Measurements from ENCODE around the gene GRK4. TPM values are rescaled to one million over a fixed set of nuclear protein-coding genes. Genes with fewer than 3 reads are reported as not detected.

Gene GRK4
- total RNA-seq, 1 donor from 2014 or later: 9.3 TPM

DNA sequence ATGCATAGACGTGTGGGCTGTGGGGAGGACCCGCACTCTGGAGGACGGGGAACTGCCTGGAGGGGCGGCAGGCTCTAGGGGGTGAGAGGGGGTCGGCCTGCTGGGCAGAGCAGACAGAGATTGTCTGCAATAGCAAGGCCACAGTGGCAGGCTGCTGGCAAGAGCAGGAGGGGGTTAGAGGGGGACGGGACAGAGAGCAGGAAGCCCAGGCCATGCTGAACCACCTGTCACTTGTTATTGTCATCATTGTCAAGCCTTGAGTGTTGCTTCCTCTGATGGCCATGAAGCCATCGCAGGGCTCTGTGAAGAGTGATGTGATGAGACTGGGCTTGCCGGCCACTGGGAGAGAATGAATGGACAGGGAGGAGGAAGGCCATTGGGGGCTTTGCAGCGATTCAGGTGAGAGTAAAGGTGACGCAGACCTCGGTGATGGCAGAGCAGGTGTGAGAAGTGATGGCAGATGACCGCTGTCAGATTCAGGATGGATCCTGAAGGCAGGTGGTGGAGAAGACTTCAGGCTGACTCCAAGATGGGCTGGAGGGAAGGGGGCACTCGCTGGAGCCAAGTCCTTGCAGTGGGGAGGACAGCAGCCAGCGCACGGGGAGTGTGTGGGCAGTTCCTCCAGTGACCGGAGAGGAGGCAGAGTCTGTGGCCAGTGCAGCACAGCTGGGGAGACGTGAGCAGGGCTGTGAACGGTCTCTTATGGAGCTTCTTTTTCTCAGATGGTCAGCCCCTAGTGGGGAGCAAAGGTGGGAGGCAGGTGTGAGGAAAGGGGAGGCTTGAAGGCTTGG, 67.4 kb downstream of the GRK4 start:
- H3K27me3 Mint-ChIP-seq: no peaks in the 10 kb centered on the region
- no peak for DNase-seq (ENCODE audit: extremely low spot score, unreplicated experiment)

GRCh38 chr4:3031357-3032082, 68.1 kb downstream of the GRK4 start:
- Mint-ChIP-seq H3K4me3 (no peak overlapping the region), H3K27ac (no peak overlapping the region), H3K9me3 (no peaks in the 10 kb centered on the region), H3K36me3 (no peaks in the 10 kb centered on the region), H3K4me1 (ENCODE audit: unreplicated experiment) (no peaks in the 10 kb centered on the region), H3K27me3 (no peaks in the 10 kb centered on the region)
- TF ChIP-seq CTCF (conservative IDR thresholded peaks at IDR 0.05): no peak
- DNase-seq (ENCODE audit: extremely low spot score, unreplicated experiment): no peak

More for the DNA sequence above, 67.4 kb downstream of the GRK4 start:
- TF ChIP-seq CTCF (conservative IDR thresholded peaks at IDR 0.05): no peak
- Mint-ChIP-seq H3K27ac (peak overlapping the region; percentile 10), H3K36me3 (no peaks in the 10 kb centered on the region), H3K9me3 (no peaks in the 10 kb centered on the region), H3K4me3 (no peak overlapping the region), H3K4me1 (ENCODE audit: unreplicated experiment) (no peaks in the 10 kb centered on the region)

- Mint-ChIP-seq H3K27ac (no peak overlapping the region), H3K4me3 (no peak overlapping the region), H3K36me3 (no peaks in the 10 kb centered on the region), H3K9me3 (no peaks in the 10 kb centered on the region), H3K4me1 (ENCODE audit: unreplicated experiment) (peaks cover 5% of the 10 kb centered on the region), H3K27me3 (peaks cover 9% of the 10 kb centered on the region)
- no peak for DNase-seq (ENCODE audit: extremely low spot score, unreplicated experiment)
- no peak for TF ChIP-seq CTCF (conservative IDR thresholded peaks at IDR 0.05)
These were observed 70.9 kb downstream of the GRK4 start for GRCh38 chr4:3034231-3034630.

DNA sequence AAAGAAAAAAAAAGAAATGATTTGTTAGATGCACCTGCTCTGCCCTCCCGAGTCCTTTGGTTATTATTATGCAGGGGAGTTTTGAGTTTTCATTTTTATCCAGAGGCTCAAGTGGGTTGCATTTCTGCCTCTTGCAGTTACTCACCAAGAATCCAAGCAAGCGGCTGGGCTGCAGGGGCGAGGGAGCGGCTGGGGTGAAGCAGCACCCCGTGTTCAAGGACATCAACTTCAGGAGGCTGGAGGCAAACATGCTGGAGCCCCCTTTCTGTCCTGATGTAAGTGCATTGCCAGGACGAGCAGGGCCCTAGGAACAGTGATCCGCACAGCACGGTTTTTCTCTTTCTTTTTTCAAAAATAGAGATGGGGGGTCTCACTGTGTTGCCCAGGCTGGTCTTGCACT, 71.9 kb downstream of the GRK4 start:
- Mint-ChIP-seq H3K27me3 (peaks cover 9% of the 10 kb centered on the region), H3K9me3 (no peaks in the 10 kb centered on the region), H3K4me3 (no peak overlapping the region), H3K36me3 (no peaks in the 10 kb centered on the region), H3K4me1 (ENCODE audit: unreplicated experiment) (peaks cover 5% of the 10 kb centered on the region), H3K27ac (no peak overlapping the region)
- TF ChIP-seq CTCF (conservative IDR thresholded peaks at IDR 0.05): no peak
- no peak for DNase-seq (ENCODE audit: extremely low spot score, unreplicated experiment)

GRCh38 chr4:3035674-3036073, 72.3 kb downstream of the GRK4 start:
- Mint-ChIP-seq H3K27ac (no peak overlapping the region), H3K36me3 (no peaks in the 10 kb centered on the region), H3K4me1 (ENCODE audit: unreplicated experiment) (peaks cover 5% of the 10 kb centered on the region), H3K4me3 (no peak overlapping the region), H3K27me3 (peaks cover 9% of the 10 kb centered on the region), H3K9me3 (no peaks in the 10 kb centered on the region)
- no peak for DNase-seq (ENCODE audit: extremely low spot score, unreplicated experiment)
- no peak for TF ChIP-seq CTCF (conservative IDR thresholded peaks at IDR 0.05)
